GM23338 (cell line): ENCODE results near the gene CAMTA1. TPM values are rescaled to one million over a fixed set of nuclear protein-coding genes. Genes with fewer than 3 reads are reported as not detected.

Experiments
- ATAC-seq: fragments of 200-7000 bp; cut with Tn5 transposase; 3 replicates; pipeline ENCODE4 v1.9.1; 2020
- DNase-seq: peaks from one replicate; pipeline ENCODE4 v3.0.0-alpha.2; 2015; ENCODE audit warnings: low spot score
- H2AFZ ChIP-seq: fragments of 200-600 bp; sonication (generic); 2 replicates; pipeline ENCODE4 v1.8.0; 2016; ENCODE audit warnings: antibody characterized with exemption, mild to moderate bottlenecking, moderate library complexity
- H3F3A ChIP-seq: fragments of 200-600 bp; sonication (generic); replicated peaks from 2 replicates; pipeline ENCODE4 v1.8.0; 2017; ENCODE audit warnings: antibody characterized with exemption, mixed run types, low read depth
- H3K27ac ChIP-seq: fragments of 200-600 bp; sonication (generic); 2 replicates; pipeline ENCODE4 v1.6.1; 2016; ENCODE audit warnings: low read depth
- H3K27me3 ChIP-seq: fragments of 200-600 bp; sonication (generic); 2 replicates; pipeline ENCODE4 v1.8.0; 2016; ENCODE audit warnings: mild to moderate bottlenecking, mixed run types, moderate library complexity; ENCODE audit not compliant: insufficient read depth
- H3K36me3 ChIP-seq: fragments of 200-600 bp; sonication (generic); 2 replicates; pipeline ENCODE4 v1.8.0; 2016; ENCODE audit warnings: mild to moderate bottlenecking; ENCODE audit not compliant: insufficient read depth
- H3K4me1 ChIP-seq: fragments of 200-600 bp; sonication (generic); 2 replicates; pipeline ENCODE4 v1.8.0; 2016; ENCODE audit warnings: mild to moderate bottlenecking, moderate library complexity; ENCODE audit not compliant: insufficient read depth
- H3K4me2 ChIP-seq: fragments of 200-600 bp; sonication (generic); 2 replicates; pipeline ENCODE4 v1.7.1; 2017; ENCODE audit warnings: mixed run types
- H3K4me3 ChIP-seq: fragments of 200-600 bp; sonication (generic); 2 replicates; pipeline ENCODE4 v1.6.1; 2016; ENCODE audit warnings: mixed run types
- H3K79me2 ChIP-seq: fragments of 200-600 bp; sonication (generic); replicated peaks from 2 replicates; pipeline ENCODE4 v1.8.0; 2017; ENCODE audit warnings: mild to moderate bottlenecking; ENCODE audit not compliant: insufficient read depth
- H3K9me2 ChIP-seq: fragments of 200-600 bp; sonication (generic); 2 replicates; pipeline ENCODE4 v1.8.0; 2017; ENCODE audit not compliant: insufficient read depth
- H4K20me1 ChIP-seq: fragments of 200-600 bp; sonication (generic); replicated peaks from 2 replicates; pipeline ENCODE4 v1.8.0; 2017; ENCODE audit warnings: mild to moderate bottlenecking; ENCODE audit not compliant: insufficient read depth
- H3K27ac Mint-ChIP-seq: 2 replicates; pipeline ENCODE4 v1.8.0; 2020; ENCODE audit warnings: inconsistent platforms, mild to moderate bottlenecking, moderate library complexity, mixed read lengths
- H3K27me3 Mint-ChIP-seq: 3 replicates; pipeline ENCODE4 v1.8.0; 2022; ENCODE audit warnings: low read depth, mild to moderate bottlenecking, moderate library complexity, mixed read lengths, inconsistent platforms; ENCODE audit not compliant: insufficient read depth, poor library complexity
- H3K36me3 Mint-ChIP-seq: 3 replicates; pipeline ENCODE4 v1.8.0; 2021; ENCODE audit warnings: low read depth, mild to moderate bottlenecking, inconsistent platforms, moderate library complexity, mixed read lengths
- H3K4me1 Mint-ChIP-seq: 3 replicates; pipeline ENCODE4 v1.8.0; 2020; ENCODE audit warnings: mild to moderate bottlenecking, inconsistent platforms, mixed read lengths
- H3K4me3 Mint-ChIP-seq: 3 replicates; pipeline ENCODE4 v1.8.0; 2021; ENCODE audit warnings: moderate library complexity, mild to moderate bottlenecking, inconsistent platforms, mixed read lengths
- H3K9me3 Mint-ChIP-seq: 3 replicates; pipeline ENCODE4 v1.8.0; 2020; ENCODE audit warnings: moderate library complexity, mild to moderate bottlenecking, inconsistent platforms, mixed read lengths
- CREB1 ChIP-seq: fragments of 250-450 bp; sonication (Bioruptor Pico); IDR thresholded peaks from 2 replicates; pipeline ENCODE4 v1.5.0; 2020; ENCODE audit warnings: low read depth, mild to moderate bottlenecking, moderate library complexity
- CTCF ChIP-seq, 2 experiments: fragments of 200-600 bp in 1 of 2; sonication (generic) in 1 of 2; conservative IDR thresholded peaks; 2 replicates each; pipeline versions ENCODE4 v1.5.1 to v1.6.1; 2016 to 2017; ENCODE audit warnings: antibody characterized with exemption in 2 of 2, low read depth in 2 of 2, mild to moderate bottlenecking in 2 of 2, moderate library complexity in 1 of 2
- NANOG ChIP-seq: IDR thresholded peaks from 2 replicates; pipeline ENCODE4 v1.6.1; 2016; ENCODE audit warnings: antibody characterized with exemption, borderline replicate concordance
- REST ChIP-seq: IDR thresholded peaks from one replicate; pipeline ENCODE4 v1.6.1; 2018; ENCODE audit warnings: antibody characterized with exemption; ENCODE audit not compliant: unreplicated experiment
- STAT1 ChIP-seq: IDR thresholded peaks from one replicate; pipeline ENCODE4 v1.6.1; 2016; ENCODE audit warnings: antibody characterized with exemption; ENCODE audit not compliant: unreplicated experiment
- ZNF114 ChIP-seq: fragments of 250-450 bp; sonication (Bioruptor Pico); IDR thresholded peaks from 2 replicates; pipeline ENCODE4 v1.5.0; 2020; ENCODE audit warnings: mild to moderate bottlenecking, moderate library complexity
- ZNF331 ChIP-seq: fragments of 250-450 bp; sonication (Bioruptor Pico); IDR thresholded peaks from 2 replicates; pipeline ENCODE4 v1.5.0; 2020; ENCODE audit warnings: low read depth, mild to moderate bottlenecking, moderate library complexity
- ZNF462 ChIP-seq: fragments of 250-450 bp; sonication (Bioruptor Pico); IDR thresholded peaks from 2 replicates; pipeline ENCODE4 v1.5.0; 2020; ENCODE audit warnings: mild to moderate bottlenecking, moderate library complexity
- polyA plus RNA-seq: library from polyadenylated mRNA; unstranded; fragments of >200 nt; fragmentation: Nextera tagmentation; extraction: Ambion mirVana; gene quantifications from 2 replicates; pipeline ENCODE4 v1.2.1, GENCODE V29; 2016
- total RNA-seq: library from RNA; depleted of rRNA; stranded (reverse); fragments of >200 nt; shearing (Covaris generic); gene quantifications from 2 replicates; pipeline ENCODE4 v1.2.3, GENCODE V29; 2014

CAMTA1 gene
- total and polyA plus RNA-seq, 2 experiments from 2014 or later: 115 to 519 TPM

GRCh38 chr1:7503691-7504437, 718.6 kb downstream of the CAMTA1 start:
- H3K9me2 ChIP-seq: peaks cover 4% of the 10 kb centered on the region; the same call in 1 of the 2 replicates
- H3K4me1 ChIP-seq: no peaks in the 10 kb centered on the region
- H3K27me3 ChIP-seq: no peaks in the 10 kb centered on the region
- DNase-seq (no peak), ATAC-seq (no peak)
- H3K4me1 Mint-ChIP-seq: peaks cover 2% of the 10 kb centered on the region; the same call in 1 of the 3 replicates
- no peak overlapping the region for H3K4me3 Mint-ChIP-seq
- H3K36me3 ChIP-seq: no peaks in the 10 kb centered on the region
- no peak overlapping the region for H3K4me3 ChIP-seq
- H3K27me3 Mint-ChIP-seq: peaks cover 2% of the 10 kb centered on the region
- no peaks in the 10 kb centered on the region for H3K79me2 ChIP-seq
- H3K4me2 ChIP-seq: no peak overlapping the region
- TF ChIP-seq ZNF462 (CRISPR knock-in tag): no peak
- TF ChIP-seq REST: no peak
- no peak for TF ChIP-seq STAT1
- no peak for TF ChIP-seq NANOG
- TF ChIP-seq ZNF114: no peak
- TF ChIP-seq CREB1: no peak
- TF ChIP-seq ZNF331 (CRISPR knock-in tag): no peak
- no peak for TF ChIP-seq CTCF (conservative IDR thresholded peaks at IDR 0.05; ENCODE audit: low read depth in 2 of 2)
- H2AFZ ChIP-seq: no peak overlapping the region
- no peaks in the 10 kb centered on the region for H3K36me3 Mint-ChIP-seq
- H3K27ac Mint-ChIP-seq: no peak overlapping the region
- H4K20me1 ChIP-seq: no peaks in the 10 kb centered on the region
- H3K9me3 Mint-ChIP-seq: no peaks in the 10 kb centered on the region
- no peak overlapping the region for H3K27ac ChIP-seq
- no peaks in the 10 kb centered on the region for H3F3A ChIP-seq
